Subcutaneous abdominal adipose tissue (tissue), 5 donors: ENCODE results near the gene PLCH1.
"Not testable (repeated sequence)": the region's sequence is repeated elsewhere in the genome, so short reads cannot be mapped to it uniquely, and the experiment has no call there.

Experiments
- H3K27ac ChIP-seq: one replicate; pipeline ENCODE4 v1.7.0; 2013; ENCODE audit warnings: low read depth, mild to moderate bottlenecking, inconsistent platforms, low read length, moderate library complexity
- H3K27me3 ChIP-seq, 5 donors: one replicate each; pipeline ENCODE4 v1.7.0; 2013; ENCODE audit warnings: low read length in 5 of 5, inconsistent platforms in 1 of 5; ENCODE audit not compliant: control insufficient read depth in 5 of 5, insufficient read depth in 4 of 5
- H3K36me3 ChIP-seq, 5 donors: one replicate each; pipeline ENCODE4 v1.7.0; 2013; ENCODE audit warnings: low read length in 5 of 5; ENCODE audit not compliant: control insufficient read depth in 5 of 5, insufficient read depth in 5 of 5
- H3K4me1 ChIP-seq, 5 donors: one replicate each; pipeline ENCODE4 v1.7.0; 2013; ENCODE audit warnings: low read length in 5 of 5, mild to moderate bottlenecking in 3 of 5, moderate library complexity in 1 of 5; ENCODE audit not compliant: control insufficient read depth in 5 of 5, insufficient read depth in 5 of 5
- H3K4me3 ChIP-seq, 5 donors: one replicate each; pipeline ENCODE4 v1.7.0; 2013; ENCODE audit warnings: low read length in 5 of 5, low read depth in 1 of 5
- H3K9ac ChIP-seq, 5 donors: one replicate each; pipeline ENCODE4 v1.7.0; 2013; ENCODE audit warnings: low read length in 5 of 5, mild to moderate bottlenecking in 4 of 5, moderate library complexity in 3 of 5
- H3K9me3 ChIP-seq, 5 donors: one replicate each; pipeline ENCODE4 v1.7.0; 2013; ENCODE audit warnings: low read length in 5 of 5; ENCODE audit not compliant: control insufficient read depth in 5 of 5
- donor health status: healthy.
- donor health status: healthy.
- donor health status: healthy.
- donor health status: healthy.
- donor health status: healthy.

PLCH1 gene

DNA sequence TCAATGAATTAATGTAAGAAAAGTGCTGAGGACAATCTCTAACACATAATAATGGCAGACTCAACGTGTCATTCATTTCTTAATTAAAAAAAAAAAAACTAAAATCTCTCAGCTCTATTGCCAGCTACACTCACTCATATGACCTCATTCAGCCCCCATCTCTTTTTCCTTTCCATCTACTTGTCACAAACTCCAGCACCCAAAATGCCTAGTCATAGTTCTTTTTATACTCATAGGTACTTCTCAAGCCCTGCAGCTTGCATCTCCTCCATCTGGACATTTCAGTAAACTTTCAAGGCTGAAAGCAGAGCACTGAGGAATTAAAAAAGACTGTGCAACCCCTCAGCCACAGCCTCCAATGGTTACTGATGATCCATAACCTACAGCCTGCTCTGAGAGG is 109.8 kb downstream of the PLCH1 start:
- Histone ChIP-seq H3K4me3 (no peak overlapping the region), H3K9me3 (no peaks in the 10 kb centered on the region), H3K27me3 (peaks cover 0 to 2% (median 0%) of the 10 kb centered on the region in 5 donors), H3K4me1 (peaks cover 0 to 5% (median 0%) of the 10 kb centered on the region in 5 donors), H3K27ac (no peak overlapping the region), H3K9ac (no peak overlapping the region), H3K36me3 (no peaks in the 10 kb centered on the region)

DNA sequence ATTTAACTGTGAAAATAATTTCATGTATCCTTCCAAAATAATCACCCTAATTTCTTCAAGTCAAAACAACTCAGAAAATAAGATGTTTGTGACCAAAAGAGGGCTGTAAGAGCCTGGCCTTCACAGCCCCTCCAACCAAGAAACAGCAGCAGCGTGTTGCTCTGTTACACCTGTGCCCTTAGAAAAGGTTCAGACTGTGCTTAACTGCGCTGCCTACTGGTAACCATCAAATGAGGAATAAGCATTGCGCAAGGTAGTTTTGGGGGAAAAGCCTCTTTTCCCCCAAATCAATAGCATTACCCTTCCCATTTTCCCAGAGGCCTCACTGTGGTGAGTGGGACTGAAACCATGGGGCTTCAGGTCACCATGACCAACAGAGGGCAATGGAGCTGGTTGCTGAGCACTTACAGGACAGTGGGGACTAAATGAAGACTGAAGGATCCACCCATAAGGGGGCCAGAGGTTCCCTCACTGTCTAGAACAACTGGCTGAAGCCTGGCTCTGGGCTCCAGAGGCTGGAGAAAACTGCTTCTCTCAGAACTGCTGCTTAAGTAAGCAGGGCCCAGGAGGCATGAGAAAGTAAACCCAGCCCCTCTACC is 110.7 kb downstream of the PLCH1 start:
- Histone ChIP-seq H3K9ac (no peak overlapping the region), H3K9me3 (no peaks in the 10 kb centered on the region), H3K4me3 (no peak overlapping the region), H3K4me1 (peaks cover 0 to 5% (median 0%) of the 10 kb centered on the region in 5 donors), H3K27me3 (peaks cover 0 to 2% (median 0%) of the 10 kb centered on the region in 5 donors), H3K27ac (no peak overlapping the region), H3K36me3 (no peaks in the 10 kb centered on the region)

DNA sequence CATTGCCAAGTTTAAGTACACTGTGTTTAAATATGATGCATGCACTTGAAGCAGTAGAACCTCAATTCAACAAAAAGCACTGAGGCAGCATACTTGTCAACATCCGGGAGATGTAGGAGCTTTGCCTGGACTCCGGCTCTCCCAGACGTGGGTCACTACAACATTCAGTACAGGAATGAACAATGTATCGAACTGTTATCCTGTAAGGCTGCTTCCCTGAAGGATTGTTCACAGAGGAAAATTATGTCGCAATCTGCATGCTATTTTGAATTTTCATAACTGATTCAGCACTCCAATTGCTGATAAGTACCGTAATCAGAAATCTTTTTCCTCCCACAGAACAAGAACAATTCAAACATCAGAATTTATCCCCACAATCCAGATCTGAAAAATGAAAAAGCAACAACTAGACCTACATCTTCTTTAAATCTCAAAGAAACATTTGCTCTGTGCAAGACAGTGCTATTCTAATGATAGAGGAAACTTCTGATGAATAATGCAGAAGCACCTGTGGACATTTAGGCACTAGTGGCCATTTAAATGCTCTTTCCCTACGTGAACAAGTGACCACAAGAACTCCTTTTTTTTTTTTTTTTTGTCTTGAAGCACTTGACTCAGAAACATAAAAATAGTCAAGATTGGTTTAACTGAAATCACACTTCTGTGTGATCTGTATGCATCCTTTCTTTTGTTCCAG is 113.4 kb downstream of the PLCH1 start:
- no peak overlapping the region for H3K4me3 ChIP-seq
- H3K9ac ChIP-seq: no peak overlapping the region
- H3K27ac ChIP-seq: no peak overlapping the region
- no peaks in the 10 kb centered on the region for H3K9me3 ChIP-seq
- H3K36me3 ChIP-seq: no peaks in the 10 kb centered on the region
- H3K27me3 ChIP-seq: peaks cover 0 to 2% (median 0%) of the 10 kb centered on the region in 5 donors
- no peaks in the 10 kb centered on the region for H3K4me1 ChIP-seq

DNA sequence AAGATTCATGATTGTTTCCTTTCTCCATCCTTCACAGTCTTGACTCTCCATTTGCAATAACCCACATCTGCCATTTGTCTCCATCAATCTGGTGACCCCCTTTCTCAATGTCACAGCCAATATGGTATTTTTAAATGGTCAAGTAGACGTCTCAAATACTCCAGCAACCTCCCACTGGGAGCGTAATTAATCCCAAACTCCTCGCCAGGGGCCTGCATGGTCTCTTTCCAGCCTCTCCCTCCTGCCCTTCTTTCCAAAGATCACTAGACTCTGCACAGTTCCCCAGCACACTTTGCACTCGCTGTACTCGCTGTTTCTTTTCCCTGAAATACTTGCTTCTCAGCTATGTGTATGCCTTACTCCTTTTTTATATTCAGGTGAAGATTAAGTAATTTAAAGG is 115.3 kb downstream of the PLCH1 start:
- Histone ChIP-seq H3K27me3 (peaks cover 0 to 2% (median 0%) of the 10 kb centered on the region in 5 donors), H3K4me1 (no peaks in the 10 kb centered on the region), H3K27ac (no peak overlapping the region), H3K9ac (no peak overlapping the region), H3K36me3 (no peaks in the 10 kb centered on the region), H3K9me3 (no peaks in the 10 kb centered on the region), H3K4me3 (no peak overlapping the region)

DNA sequence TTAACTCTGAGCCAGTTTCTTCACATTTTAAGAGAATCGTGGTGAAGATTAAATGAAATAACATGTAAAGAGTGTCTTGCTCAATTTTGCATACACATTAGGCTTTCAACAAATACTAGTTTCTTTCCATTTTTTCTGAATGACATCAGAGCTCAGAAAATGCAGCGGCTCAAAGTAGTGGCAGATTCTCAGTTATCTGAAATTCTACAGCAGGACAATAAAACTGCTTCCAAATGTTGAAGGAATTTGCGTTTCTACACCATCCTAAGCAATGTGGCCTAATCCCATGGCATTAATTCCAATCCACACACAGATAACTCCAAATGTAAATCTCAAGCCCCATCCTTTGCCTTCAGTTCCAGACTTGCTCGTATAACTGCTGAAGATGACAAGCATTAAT is 115.8 kb downstream of the PLCH1 start:
- Histone ChIP-seq H3K9ac (no peak overlapping the region), H3K36me3 (no peaks in the 10 kb centered on the region), H3K27ac (no peak overlapping the region), H3K4me3 (no peak overlapping the region), H3K27me3 (peaks cover 0 to 2% (median 0%) of the 10 kb centered on the region in 5 donors), H3K9me3 (no peaks in the 10 kb centered on the region), H3K4me1 (no peaks in the 10 kb centered on the region)

DNA sequence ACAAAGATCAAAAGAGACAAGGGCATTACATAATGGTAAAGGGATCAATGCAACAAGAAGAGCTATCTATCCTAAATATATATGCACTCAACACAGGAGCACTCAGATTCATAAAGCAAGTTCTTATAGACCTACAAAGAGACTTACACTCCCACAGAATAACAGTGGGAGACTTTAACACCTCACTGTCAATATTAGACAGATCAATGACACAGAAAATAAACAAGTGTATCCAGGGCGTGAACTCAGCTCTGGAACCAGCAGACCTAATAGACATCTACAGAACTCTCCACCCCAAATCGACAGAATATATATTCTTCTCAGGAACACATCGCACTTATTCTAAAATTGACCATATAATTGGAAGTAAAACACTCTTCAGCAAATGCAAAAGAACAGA is 122.2 kb downstream of the PLCH1 start:
- not testable (repeated sequence) for H3K4me3 ChIP-seq, H3K9me3 ChIP-seq, H3K9ac ChIP-seq, H3K36me3 ChIP-seq, H3K4me1 ChIP-seq, H3K27ac ChIP-seq, H3K27me3 ChIP-seq

DNA sequence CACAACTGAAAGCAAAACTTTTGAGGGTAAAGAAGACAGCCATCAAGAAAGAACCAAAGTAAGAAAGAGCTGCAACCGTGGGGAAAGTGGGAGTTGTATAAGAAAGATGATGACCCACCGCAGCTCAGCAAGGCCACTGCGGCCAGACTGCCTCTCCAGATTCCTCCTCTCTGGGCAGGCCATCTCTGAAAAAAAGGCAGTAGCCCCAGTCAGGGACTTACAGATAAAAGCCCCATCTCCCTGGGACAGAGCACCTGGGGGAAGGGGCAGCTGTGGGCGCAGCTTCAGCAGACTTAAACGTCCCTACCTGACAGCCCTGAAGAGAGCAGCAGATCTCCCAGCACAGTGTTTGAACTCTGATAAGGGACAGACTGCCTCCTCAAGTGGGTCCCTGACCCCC is 124.3 kb downstream of the PLCH1 start:
- not testable (repeated sequence) for H3K36me3 ChIP-seq, H3K4me3 ChIP-seq, H3K9me3 ChIP-seq, H3K27ac ChIP-seq, H3K9ac ChIP-seq, H3K27me3 ChIP-seq, H3K4me1 ChIP-seq

DNA sequence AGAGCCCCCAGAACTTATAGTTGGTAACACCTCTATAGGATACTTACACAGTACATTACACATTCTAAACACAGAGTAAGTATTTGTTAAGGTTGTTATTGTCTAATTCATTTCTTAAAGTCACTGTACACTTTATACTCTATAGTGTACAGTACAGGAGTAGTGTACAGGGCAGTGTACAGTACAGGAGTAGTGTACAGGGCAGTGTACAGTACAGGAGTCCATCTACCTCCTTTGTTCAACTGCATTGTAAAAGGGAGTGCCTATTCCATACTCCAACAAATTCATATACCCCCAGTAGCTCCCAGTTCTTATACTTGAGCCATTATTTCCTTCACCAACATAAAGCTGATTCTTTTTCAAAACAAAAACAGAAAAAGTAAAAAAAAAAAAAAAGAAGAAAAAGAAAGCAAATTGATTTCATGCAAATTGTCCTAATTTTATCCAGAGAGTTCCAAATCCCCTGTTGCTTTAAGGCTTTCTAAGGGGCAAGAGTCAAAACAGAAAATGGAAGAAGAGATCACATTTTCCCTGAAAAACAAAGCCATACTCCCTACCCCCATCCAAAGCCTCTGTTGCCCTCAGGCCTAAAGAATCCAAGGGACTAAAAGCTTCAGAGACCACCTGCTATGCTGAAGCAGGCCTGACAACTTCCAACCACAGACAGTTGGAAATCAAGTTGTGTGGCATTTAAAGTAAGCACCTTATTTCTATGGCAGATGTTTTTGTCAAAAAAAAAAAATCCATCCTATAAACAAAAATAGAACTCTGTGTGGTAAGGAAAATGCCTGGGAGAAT is 125.6 kb downstream of the PLCH1 start:
- Histone ChIP-seq H3K9ac (no peak overlapping the region), H3K4me1 (no peaks in the 10 kb centered on the region), H3K4me3 (no peak overlapping the region), H3K9me3 (peaks cover 0 to 15% (median 4%) of the 10 kb centered on the region in 5 donors), H3K27me3 (no peaks in the 10 kb centered on the region), H3K27ac (no peak overlapping the region), H3K36me3 (no peaks in the 10 kb centered on the region)

DNA sequence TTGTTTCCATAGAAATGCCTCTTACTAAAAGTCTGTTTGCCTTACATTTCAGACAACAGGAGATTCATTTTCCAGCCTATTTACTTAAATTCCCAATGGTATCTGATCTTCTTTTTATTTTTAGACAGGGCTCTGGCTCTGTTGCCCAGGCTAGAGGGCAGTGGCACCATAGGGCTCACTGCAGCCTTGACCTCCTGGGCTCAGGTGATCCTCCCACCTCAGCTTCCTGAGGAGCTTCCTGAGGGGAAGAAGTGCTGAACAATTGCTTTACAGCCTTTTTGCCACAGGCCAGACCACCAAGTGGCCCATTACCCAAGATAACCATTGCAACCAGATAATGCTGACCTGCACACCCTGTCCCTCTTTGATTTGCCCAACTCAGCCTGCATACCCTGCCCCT is 126.3 kb downstream of the PLCH1 start:
- Histone ChIP-seq H3K36me3 (no peaks in the 10 kb centered on the region), H3K9ac (no peak overlapping the region), H3K4me3 (no peak overlapping the region), H3K4me1 (no peaks in the 10 kb centered on the region), H3K9me3 (peaks cover 0 to 16% (median 4%) of the 10 kb centered on the region in 5 donors), H3K27me3 (no peaks in the 10 kb centered on the region), H3K27ac (no peak overlapping the region)

DNA sequence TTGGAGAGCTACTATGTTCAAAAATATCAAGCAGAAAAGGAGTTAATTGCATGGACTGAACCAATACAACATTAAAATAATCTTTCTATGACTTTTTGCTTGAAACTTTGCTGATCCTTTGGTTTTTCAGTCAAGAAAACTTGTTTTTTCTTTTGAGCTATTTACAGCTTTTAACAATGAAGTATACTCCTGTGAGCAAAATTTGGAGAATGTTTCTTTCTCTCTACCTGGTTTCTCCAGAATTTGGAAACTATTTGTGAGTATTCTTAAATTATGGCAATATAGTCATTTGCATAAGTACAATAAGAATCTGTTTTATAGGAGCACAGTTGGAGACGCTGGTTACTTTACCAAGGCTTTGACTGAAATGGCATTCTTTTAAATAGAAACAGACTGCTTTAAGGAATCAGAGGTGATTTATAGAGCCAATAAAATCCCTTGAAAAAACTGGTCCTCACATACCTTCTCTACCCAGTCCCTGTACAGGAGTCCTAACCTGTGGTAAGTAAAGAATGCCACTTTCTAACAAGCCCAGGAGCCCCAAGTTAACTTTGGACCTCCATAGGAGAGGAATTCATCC is 127.4 kb downstream of the PLCH1 start:
- Histone ChIP-seq H3K9me3 (peaks cover 0 to 16% (median 4%) of the 10 kb centered on the region in 5 donors), H3K27me3 (no peaks in the 10 kb centered on the region), H3K4me1 (no peaks in the 10 kb centered on the region), H3K36me3 (no peaks in the 10 kb centered on the region), H3K9ac (no peak overlapping the region), H3K4me3 (no peak overlapping the region), H3K27ac (no peak overlapping the region)
